ENCODE results near the gene DACT3. TPM values are rescaled to one million over a fixed set of nuclear protein-coding genes. Genes with fewer than 3 reads are reported as not detected.

Gene DACT3
- polyA plus RNA-seq, 1 of the 3 experiments (the other 2 are of a cell fraction), result 9.5 TPM

DNA sequence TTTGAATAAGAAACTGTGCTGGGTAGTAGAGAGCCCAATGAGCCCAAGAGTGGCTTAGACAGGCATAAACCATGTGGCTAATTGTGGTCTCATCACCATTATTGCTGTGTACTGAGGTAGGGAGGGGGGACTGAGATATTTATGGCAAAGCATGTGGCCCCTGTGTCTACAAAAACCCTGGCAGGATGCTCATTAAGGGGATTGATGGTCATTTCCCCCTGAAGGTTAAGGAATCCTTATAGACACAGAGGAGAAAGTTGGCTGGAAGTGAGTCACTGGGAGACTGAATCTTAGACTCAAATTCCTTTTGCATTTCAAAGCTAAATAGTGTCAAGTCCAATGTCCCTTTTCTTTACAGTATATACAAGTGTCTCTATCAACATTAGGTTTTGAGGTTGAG is 9.8 kb upstream of the DACT3 start:
- Histone ChIP-seq H3K9ac (no peak overlapping the region), H3K27ac (ENCODE audit: low read depth in 2 of 2, low read length in 1 of 2) (peak overlapping the region in 1 of 2 experiments; percentile 45; a peak in 2 of 4 replicates), H2AFZ (ENCODE audit: low read depth) (no peak overlapping the region), H3F3A (replicated peaks; ENCODE audit: insufficient read depth) (peaks cover 20% of the 10 kb centered on the region), H3K4me3 (ENCODE audit: low read depth in 2 of 2, low read length in 1 of 2) (no peak overlapping the region), H4K20me1 (ENCODE audit: insufficient read depth) (no peaks in the 10 kb centered on the region), H3K4me1 (ENCODE audit: control insufficient read depth in 1 of 2, insufficient read depth in 2 of 2, low read depth in 1 of 2, low read length in 1 of 2) (peaks cover 0 to 3% of the 10 kb centered on the region in 2 experiments; a peak in 1 of 4 replicates), H3K9me3 (no peaks in the 10 kb centered on the region), H3K9me2 (no peaks in the 10 kb centered on the region), H3K27me3 (ENCODE audit: insufficient read depth) (no peaks in the 10 kb centered on the region), H3K4me2 (0 out of 2 replicates have a peak overlapping the region, but pooled peaks have one; percentile 1), H3K36me3 (replicated peaks in 1 of 2; ENCODE audit: control insufficient read depth in 1 of 2, insufficient read depth in 2 of 2, low read length in 1 of 2) (peaks cover 0 to 9% of the 10 kb centered on the region in 2 experiments), H3K79me2 (ENCODE audit: insufficient read depth) (no peaks in the 10 kb centered on the region)
- ChIA-PET CTCF (interaction anchor here (0.9 to 1.1 kb wide), 2 partner anchors 34 to 57 kb away, joined by 4 to 5 read pairs; no protein-coding TSS in a partner anchor), POLR2A (no interaction called here)
- DNase-seq, result no peak
- TF ChIP-seq, protein P1, sequence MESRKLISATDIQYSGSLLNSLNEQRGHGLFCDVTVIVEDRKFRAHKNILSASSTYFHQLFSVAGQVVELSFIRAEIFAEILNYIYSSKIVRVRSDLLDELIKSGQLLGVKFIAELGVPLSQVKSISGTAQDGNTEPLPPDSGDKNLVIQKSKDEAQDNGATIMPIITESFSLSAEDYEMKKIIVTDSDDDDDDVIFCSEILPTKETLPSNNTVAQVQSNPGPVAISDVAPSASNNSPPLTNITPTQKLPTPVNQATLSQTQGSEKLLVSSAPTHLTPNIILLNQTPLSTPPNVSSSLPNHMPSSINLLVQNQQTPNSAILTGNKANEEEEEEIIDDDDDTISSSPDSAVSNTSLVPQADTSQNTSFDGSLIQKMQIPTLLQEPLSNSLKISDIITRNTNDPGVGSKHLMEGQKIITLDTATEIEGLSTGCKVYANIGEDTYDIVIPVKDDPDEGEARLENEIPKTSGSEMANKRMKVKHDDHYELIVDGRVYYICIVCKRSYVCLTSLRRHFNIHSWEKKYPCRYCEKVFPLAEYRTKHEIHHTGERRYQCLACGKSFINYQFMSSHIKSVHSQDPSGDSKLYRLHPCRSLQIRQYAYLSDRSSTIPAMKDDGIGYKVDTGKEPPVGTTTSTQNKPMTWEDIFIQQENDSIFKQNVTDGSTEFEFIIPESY (IDR thresholded peaks at IDR 0.05; ENCODE audit: borderline replicate concordance, low read depth), result no peak
- TF ChIP-seq, protein P2, sequence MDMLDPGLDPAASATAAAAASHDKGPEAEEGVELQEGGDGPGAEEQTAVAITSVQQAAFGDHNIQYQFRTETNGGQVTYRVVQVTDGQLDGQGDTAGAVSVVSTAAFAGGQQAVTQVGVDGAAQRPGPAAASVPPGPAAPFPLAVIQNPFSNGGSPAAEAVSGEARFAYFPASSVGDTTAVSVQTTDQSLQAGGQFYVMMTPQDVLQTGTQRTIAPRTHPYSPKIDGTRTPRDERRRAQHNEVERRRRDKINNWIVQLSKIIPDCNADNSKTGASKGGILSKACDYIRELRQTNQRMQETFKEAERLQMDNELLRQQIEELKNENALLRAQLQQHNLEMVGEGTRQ (IDR thresholded peaks at IDR 0.05; ENCODE audit: borderline replicate concordance, low read depth, low read length), result no peak
- TF ChIP-seq SMC3 (IDR thresholded peaks at IDR 0.05; ENCODE audit: low read depth, low read length) (no peak), MEF2A (IDR thresholded peaks at IDR 0.05; ENCODE audit: borderline replicate concordance, low read depth) (no peak), GABPA (IDR thresholded peaks at IDR 0.05; ENCODE audit: low read depth) (no peak), TEAD4 (IDR thresholded peaks at IDR 0.05; ENCODE audit: borderline replicate concordance, insufficient read depth) (no peak), NRF1 (IDR thresholded peaks at IDR 0.05; ENCODE audit: low read depth, low read length) (no peak), EP300 (IDR thresholded peaks at IDR 0.05; ENCODE audit: borderline replicate concordance in 1 of 2, low read depth in 1 of 2, low read length in 1 of 2) (no peak), GATA2 (CRISPR knock-in tag; IDR thresholded peaks at IDR 0.05) (no peak), POLR2AphosphoS5 (IDR thresholded peaks at IDR 0.05; ENCODE audit: low read depth, low read length) (no peak), EZH2phosphoT487 (IDR thresholded peaks at IDR 0.05; ENCODE audit: borderline replicate concordance, low read depth) (no peak)
- TF ChIP-seq, protein P3, sequence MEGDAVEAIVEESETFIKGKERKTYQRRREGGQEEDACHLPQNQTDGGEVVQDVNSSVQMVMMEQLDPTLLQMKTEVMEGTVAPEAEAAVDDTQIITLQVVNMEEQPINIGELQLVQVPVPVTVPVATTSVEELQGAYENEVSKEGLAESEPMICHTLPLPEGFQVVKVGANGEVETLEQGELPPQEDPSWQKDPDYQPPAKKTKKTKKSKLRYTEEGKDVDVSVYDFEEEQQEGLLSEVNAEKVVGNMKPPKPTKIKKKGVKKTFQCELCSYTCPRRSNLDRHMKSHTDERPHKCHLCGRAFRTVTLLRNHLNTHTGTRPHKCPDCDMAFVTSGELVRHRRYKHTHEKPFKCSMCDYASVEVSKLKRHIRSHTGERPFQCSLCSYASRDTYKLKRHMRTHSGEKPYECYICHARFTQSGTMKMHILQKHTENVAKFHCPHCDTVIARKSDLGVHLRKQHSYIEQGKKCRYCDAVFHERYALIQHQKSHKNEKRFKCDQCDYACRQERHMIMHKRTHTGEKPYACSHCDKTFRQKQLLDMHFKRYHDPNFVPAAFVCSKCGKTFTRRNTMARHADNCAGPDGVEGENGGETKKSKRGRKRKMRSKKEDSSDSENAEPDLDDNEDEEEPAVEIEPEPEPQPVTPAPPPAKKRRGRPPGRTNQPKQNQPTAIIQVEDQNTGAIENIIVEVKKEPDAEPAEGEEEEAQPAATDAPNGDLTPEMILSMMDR (IDR thresholded peaks at IDR 0.05), result no peak

DNA sequence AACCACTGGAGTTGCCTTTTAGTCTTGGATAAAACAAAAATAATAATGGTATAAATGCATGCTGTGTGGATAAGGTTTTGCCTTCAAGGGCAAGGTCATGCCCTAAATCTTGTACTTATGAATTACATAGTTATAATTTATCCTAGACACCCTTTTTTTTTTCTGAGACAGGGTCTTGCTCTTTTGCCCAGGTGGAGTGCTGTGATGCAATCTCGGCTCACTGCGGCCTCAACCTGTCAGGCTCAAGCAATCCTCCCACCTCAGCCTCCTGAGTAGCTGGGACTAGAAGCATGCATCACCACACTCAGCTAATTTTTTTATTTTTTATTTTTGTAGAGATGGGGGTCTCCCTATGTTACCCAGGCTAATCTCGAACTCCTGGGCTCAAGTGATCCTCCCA is 7.7 kb upstream of the DACT3 start:
- ChIA-PET CTCF (interaction anchor here (0.8 kb wide), 1 partner anchor 55 kb away, joined by 3 read pairs; no protein-coding TSS in a partner anchor), POLR2A (no interaction called here)
- Histone ChIP-seq H3K4me3 (ENCODE audit: low read depth in 2 of 2, low read length in 1 of 2) (no peak overlapping the region), H3K36me3 (replicated peaks in 1 of 2; ENCODE audit: control insufficient read depth in 1 of 2, insufficient read depth in 2 of 2, low read length in 1 of 2) (no peaks in the 10 kb centered on the region), H4K20me1 (ENCODE audit: insufficient read depth) (no peaks in the 10 kb centered on the region), H3K9me3 (no peaks in the 10 kb centered on the region), H3K4me1 (ENCODE audit: control insufficient read depth in 1 of 2, insufficient read depth in 2 of 2, low read depth in 1 of 2, low read length in 1 of 2) (peaks cover 3 to 7% of the 10 kb centered on the region in 2 experiments; a peak in 2 of 4 replicates), H3F3A (replicated peaks; ENCODE audit: insufficient read depth) (peaks cover 20% of the 10 kb centered on the region), H3K9ac (no peak overlapping the region), H3K27me3 (ENCODE audit: insufficient read depth) (no peaks in the 10 kb centered on the region), H3K79me2 (ENCODE audit: insufficient read depth) (no peaks in the 10 kb centered on the region), H2AFZ (ENCODE audit: low read depth) (no peak overlapping the region), H3K27ac (ENCODE audit: low read depth in 2 of 2, low read length in 1 of 2) (no peak overlapping the region), H3K9me2 (no peaks in the 10 kb centered on the region), H3K4me2 (no peak overlapping the region)
- no peak for DNase-seq
- 80% methylated on average over 3 of the region's 3 CpGs for WGBS (ENCODE audit: low lambda C conversion rate)
- TF ChIP-seq, protein P1 (IDR thresholded peaks at IDR 0.05; ENCODE audit: borderline replicate concordance, low read depth), result no peak
- TF ChIP-seq MXI1 (IDR thresholded peaks at IDR 0.05; ENCODE audit: low read depth, low read length) (no peak), MEF2A (IDR thresholded peaks at IDR 0.05; ENCODE audit: borderline replicate concordance, low read depth) (no peak), SMC3 (IDR thresholded peaks at IDR 0.05; ENCODE audit: low read depth, low read length) (no peak), NFIC (IDR thresholded peaks at IDR 0.05; ENCODE audit: borderline replicate concordance) (no peak), FOXM1 (IDR thresholded peaks at IDR 0.05; ENCODE audit: low read depth) (no peak), POLR2AphosphoS5 (IDR thresholded peaks at IDR 0.05; ENCODE audit: low read depth, low read length) (no peak)
- TF ChIP-seq, protein P4, sequence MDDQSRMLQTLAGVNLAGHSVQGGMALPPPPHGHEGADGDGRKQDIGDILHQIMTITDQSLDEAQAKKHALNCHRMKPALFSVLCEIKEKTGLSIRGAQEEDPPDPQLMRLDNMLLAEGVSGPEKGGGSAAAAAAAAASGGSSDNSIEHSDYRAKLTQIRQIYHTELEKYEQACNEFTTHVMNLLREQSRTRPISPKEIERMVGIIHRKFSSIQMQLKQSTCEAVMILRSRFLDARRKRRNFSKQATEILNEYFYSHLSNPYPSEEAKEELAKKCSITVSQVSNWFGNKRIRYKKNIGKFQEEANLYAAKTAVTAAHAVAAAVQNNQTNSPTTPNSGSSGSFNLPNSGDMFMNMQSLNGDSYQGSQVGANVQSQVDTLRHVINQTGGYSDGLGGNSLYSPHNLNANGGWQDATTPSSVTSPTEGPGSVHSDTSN (IDR thresholded peaks at IDR 0.05), result no peak

Data from SK-N-SH (cell line).